NCI-H1694 (cell line): ENCODE data around the gene STIL.

Experiments
- DNase-seq: peaks from one replicate; lab custom pipeline; 2025; lab: John Stamatoyannopoulos, UW

STIL gene

DNA sequence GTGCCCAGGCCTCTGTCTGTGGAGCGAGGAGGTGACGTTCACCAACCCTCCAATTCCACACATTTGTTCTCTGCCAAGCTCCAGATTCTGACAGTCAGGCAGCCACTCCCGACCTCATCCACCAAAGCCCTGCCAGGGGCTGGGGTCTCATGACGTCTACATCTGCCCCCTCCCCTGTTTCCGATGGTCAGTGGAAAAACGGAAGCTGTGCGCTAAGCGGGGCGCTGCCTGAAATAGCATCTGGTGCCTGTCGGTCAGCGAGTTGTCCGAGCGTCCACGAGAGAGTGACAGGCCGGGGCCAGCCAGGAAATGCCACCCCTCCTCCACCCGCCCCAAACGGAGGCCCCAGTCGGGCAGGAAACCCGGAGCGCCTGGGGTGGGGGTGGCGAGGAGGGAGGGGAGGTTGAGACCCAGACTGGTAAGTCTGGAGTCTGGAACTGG lies 78.7 kb downstream of the STIL start:
- DNase-seq, result no peak

GRCh38 chr1:47233186-47233585 lies 80.8 kb downstream of the STIL start:
- DNase-seq, result no peak

GRCh38 chr1:47232187-47232874 lies 81.6 kb downstream of the STIL start, which contains the start of gene TAL1:
Gene TAL1, minus strand, starts transcription at chr1:47232225. Its CDS starts 6,337 bp downstream, at chr1:47225888.
- no peak for DNase-seq

GRCh38 chr1:47231301-47232186 lies 82.4 kb downstream of the STIL start:
- DNase-seq, result no peak

DNA sequence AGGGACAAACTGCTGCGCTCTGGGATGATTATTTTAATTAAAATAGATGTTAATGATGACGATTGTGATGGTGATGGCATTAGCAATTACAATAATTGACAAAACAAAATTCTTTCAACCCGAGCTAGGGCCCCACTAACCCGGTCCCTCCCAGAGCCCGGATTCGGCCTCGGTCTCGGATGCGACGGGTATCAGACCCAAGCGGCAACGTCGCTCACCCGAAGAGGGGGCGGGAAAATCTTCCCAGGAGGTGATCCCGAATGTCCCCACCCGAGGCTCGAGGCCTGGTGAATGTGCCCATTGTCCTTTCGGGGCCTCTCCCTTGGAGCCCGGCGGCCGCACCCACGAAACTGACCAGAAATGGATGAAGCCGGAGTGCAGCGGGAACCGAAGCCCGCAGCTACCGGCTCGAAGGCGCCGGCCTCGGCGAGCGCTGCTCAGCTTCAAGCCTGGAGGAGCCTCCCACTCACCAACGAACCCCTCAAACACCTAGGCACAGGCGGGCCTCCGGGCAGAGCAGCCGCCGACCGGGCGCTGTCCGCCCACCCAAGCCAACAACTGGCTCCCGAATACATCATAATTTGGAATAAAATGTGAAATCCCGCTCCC lies 83.2 kb downstream of the STIL start:
- no peak for DNase-seq

DNA sequence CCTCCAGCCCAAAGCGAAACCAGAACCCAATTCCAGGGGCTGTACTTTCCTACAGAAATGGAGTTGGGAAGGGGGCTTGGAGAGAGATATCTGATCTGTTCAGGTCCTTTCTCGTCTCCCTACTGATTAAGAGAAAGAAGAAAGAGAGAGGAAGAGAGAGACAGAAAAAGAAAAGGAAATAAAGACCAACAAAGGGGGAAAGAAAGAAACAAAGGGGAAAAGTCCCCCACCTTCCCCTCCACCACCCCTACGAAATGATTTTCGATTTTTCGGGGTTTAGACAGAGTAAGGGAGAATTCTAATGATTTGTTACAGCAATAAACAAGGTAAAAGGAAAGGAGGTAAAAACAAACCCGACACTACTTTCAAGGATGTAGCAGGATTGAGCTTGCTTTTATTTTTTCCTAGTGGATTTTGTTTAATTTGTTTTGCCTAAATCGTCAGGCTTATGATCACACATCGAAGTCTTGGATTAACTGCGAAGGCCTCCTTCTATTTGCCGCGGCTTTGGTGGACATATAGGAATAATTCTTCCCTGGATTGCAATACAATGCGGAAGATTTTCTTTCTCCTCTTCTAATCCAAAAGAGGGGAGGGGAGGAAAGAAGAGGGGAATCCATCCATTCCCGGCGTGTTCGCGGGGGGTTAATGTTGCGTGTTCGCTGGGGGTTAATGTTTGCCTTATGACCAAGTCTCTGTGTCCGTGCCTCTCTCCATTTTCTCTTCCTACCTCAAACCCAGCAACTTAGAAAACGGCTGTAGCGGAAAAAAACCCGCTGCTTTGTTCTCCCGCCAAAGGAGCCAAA lies 83.9 kb downstream of the STIL start:
- no peak for DNase-seq

- no peak for DNase-seq
These were observed 84.7 kb downstream of the STIL start for GRCh38 chr1:47229031-47229885.

DNA sequence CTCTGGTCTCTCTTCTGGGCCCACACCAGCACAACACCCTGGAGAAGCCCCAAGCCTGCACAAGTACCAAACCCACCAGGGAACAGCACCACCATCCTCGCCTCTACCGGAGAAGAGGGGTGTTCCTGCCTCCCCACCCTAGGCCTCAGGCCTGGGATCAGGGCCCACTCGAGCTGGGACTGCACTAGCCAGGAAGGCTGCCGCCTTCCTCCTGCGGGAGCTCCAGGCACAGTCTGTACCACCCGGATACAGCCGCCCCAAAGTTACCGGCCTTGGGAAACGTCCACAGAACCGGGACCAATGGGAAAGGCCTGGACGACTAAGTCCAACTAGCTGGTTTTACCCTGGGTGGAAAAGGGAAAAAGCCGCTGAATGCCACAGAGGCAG lies 85.3 kb downstream of the STIL start:
- DNase-seq, result no peak

DNA sequence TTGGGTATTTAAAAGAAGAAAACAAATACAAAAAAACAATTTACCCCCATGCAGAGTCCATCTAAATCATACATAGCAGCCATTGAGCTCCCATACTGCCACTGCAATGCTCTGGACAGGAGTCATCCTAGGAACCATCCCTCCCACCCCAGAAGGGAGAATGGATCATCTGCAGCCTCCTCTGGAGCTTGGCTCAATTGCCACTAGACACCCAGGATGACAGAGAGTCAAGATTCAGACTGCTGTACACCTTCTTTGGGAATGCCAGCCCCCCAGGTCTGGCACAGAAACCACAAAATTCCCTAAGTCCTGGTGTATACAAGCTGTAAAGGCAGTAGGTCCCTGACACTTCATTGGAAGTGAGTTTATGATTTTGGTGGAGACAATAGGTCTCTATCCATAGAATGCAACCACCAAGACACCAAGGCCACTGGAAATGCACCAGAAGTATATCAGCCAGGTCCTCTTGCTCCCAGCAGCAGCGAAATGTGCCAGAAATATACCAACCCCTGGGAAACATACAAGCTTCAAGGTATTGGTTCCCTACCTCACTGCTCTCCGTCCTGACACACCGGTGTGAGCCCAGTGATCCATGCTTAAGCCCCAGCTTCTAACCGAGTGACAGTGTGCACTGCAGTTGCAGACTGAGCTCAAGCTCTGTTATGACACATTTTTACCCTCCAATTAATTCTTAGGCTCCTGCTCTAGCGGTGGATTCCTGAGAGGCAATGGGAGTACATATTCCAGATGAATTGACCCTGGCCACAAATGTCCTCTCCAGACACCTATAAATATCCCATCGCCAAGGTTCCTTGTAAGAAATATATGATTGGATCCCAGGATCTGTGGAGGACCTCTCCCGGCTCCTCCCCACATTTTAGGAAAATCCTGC lies 86.4 kb downstream of the STIL start:
- no peak for DNase-seq

DNA sequence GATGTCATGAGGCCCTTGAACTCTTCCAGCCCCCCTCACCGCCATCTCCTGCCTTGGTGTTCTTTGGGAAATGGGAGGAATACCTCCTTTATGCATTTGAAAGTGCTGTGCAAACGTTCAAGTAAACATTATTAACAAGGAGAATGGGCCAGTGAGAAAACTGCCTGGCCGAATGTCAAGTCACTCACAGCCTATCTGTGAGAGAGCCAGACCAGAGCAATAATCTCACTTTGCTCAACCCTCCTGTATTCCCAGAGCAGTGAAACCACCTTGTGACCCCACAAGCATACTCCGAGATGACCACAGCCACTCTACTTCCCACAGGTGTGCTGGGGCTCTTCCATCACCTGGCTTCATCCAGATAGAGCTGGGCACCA lies 87.1 kb downstream of the STIL start:
- DNase-seq, result no peak

GRCh38 chr1:47226121-47226838 lies 87.7 kb downstream of the STIL start:
- no peak for DNase-seq

DNA sequence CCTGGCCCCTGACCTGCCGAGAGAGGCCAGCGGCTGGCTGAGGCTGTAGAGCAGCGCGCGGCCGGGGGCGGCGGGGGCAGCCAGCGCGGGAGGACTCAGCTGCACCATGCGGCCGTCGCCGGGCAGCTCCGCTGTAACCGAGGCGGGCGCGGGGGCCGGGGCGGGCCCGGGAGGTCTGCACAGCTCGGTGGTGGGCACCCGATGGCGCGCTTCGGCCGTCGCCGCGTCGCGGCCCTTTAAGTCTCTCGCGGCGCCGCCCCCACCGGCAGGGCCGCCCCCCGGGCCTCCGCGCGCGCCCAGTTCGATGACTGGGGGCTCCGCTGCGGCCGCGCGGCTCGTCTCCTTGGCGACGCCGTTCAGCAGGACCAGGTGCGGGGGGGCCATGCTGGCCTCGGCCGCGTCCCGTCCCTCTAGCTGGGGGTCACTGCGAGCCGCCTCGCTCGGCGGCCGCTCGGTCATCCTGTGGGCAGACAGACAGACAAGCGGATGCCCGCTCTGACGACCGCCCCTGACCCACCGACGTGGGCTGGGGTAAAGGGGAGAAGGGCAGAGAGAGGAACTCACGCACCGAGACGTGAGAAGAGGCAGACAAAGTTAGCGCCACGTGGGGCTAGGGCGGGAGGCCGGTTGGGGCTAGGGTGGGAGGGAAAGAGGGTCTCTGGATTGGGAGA lies 88.4 kb downstream of the STIL start:
- DNase-seq, result no peak

DNA sequence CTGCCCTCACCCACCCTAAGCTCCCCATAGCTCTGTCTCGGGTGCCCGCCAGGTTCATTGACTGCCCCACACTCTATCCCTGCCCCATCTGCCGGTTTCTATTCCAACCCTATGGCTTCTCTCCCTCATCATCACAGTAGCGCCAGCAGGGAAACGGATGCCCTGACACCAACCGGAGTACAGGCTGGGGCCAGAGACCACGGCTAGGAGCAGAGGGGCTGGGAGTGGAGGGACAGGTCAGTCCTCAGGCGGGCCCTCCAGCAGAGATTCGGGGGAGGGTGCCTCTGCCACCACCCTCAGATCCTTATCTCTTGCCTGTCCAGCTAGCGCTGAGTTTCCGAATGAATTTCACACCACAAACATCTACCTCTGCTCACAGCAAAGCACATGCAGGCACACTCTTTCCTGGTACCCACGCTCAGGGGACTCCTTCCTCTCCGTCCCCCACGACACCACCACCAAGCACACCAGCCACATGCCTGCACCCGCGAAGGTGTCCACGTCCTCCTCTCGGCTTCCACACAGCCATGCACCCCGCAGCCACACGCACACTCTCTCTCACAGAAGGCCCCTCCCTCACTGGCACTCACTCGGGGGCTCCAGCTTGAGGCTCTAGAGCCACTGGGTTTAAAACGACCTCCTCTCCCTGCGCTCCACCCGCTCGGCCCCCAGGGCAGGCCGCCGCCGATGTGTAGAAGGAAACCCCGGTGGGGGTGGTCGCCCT lies 89.1 kb downstream of the STIL start:
- DNase-seq, result no peak

- no peak for DNase-seq
These were observed 89.8 kb downstream of the STIL start for GRCh38 chr1:47223921-47224675.

- no peak for DNase-seq
These were observed 90.6 kb downstream of the STIL start for GRCh38 chr1:47223174-47223920.

- DNase-seq, result no peak
These were observed 91.5 kb downstream of the STIL start for GRCh38 chr1:47222476-47222875.
